T-cell (primary cell): ENCODE results near the gene TTYH2. TPM values are rescaled to one million over a fixed set of nuclear protein-coding genes. Genes with fewer than 3 reads are reported as not detected.

Experiments used
- ATAC-seq, 4 experiments: fragments of 200-7000 bp in 3 of 4; fragments of 150-1000 bp in 1 of 4; cut with Tn5 transposase; replicated peaks in 1 of 4; 1 replicate in 3 of 4; 2 replicates in 1 of 4; pipeline ENCODE4 v1.10.0; 2021; ENCODE audit warnings: moderate library complexity in 3 of 4, mild to moderate bottlenecking in 2 of 4, moderate number of reproducible peaks in 1 of 4
- CTCF ChIA-PET, 2 donors: fragments of 300-600 bp; sonication (Branson Sonifier 250); formaldehyde crosslinking; loops; one replicate each; lab custom pipeline; 2022; ENCODE audit warnings: antibody characterized with exemption in 2 of 2; lab: Charles Lee
- POLR2A ChIA-PET, 2 donors: fragments of 300-600 bp; sonication (Branson Sonifier 250); formaldehyde crosslinking; loops; one replicate each; lab custom pipeline; 2022; ENCODE audit warnings: antibody characterized with exemption in 2 of 2; lab: Charles Lee
- DNase-seq, 35 experiments: peaks; one replicate each; pipeline versions ENCODE4 v3.0.0 to v3.0.0-alpha.2; 2013 to 2023
- H3K27ac ChIP-seq: one replicate; pipeline ENCODE4 v1.5.1; 2013; ENCODE audit warnings: low read length
- H3K27me3 ChIP-seq, 2 experiments: replicated peaks in 1 of 2; 1 replicate in 1 of 2; 2 replicates in 1 of 2; pipeline versions ENCODE4 v1.6.1 to v1.7.0; 2013; ENCODE audit warnings: low read length in 1 of 2, mixed read lengths in 1 of 2; ENCODE audit not compliant: control insufficient read depth in 2 of 2, insufficient read depth in 2 of 2; ENCODE audit errors: extremely low read depth in 1 of 2
- H3K36me3 ChIP-seq, 2 donors: 1 replicate in 1 of 2; 2 replicates in 1 of 2; pipeline versions ENCODE4 v1.6.1 to v1.7.0; 2013; ENCODE audit warnings: low read length in 1 of 2; ENCODE audit not compliant: control insufficient read depth in 2 of 2, insufficient read depth in 1 of 2; ENCODE audit errors: extremely low read depth in 1 of 2
- H3K4me1 ChIP-seq, 2 experiments: 1 replicate in 1 of 2; 2 replicates in 1 of 2; pipeline versions ENCODE4 v1.6.1 to v1.7.0; 2013; ENCODE audit warnings: low read length in 2 of 2, mixed read lengths in 1 of 2; ENCODE audit not compliant: insufficient read depth in 2 of 2, control insufficient read depth in 1 of 2; ENCODE audit errors: extremely low read depth in 1 of 2
- H3K4me3 ChIP-seq, 2 donors: 1 replicate in 1 of 2; 2 replicates in 1 of 2; pipeline versions ENCODE4 v1.5.1 to v1.7.0; 2013; ENCODE audit warnings: mild to moderate bottlenecking in 2 of 2, low read length in 1 of 2, moderate library complexity in 1 of 2; ENCODE audit not compliant: control insufficient read depth in 1 of 2; ENCODE audit errors: extremely low read depth in 1 of 2
- H3K9me3 ChIP-seq: 2 replicates; pipeline ENCODE4 v1.7.0; 2013
- H3K27ac Mint-ChIP-seq, 2 donors: one replicate each; pipeline ENCODE4 v1.8.0; 2020 to 2021; ENCODE audit warnings: mild to moderate bottlenecking in 2 of 2, mixed read lengths in 2 of 2
- H3K27me3 Mint-ChIP-seq, 2 donors: one replicate each; pipeline ENCODE4 v1.8.0; 2021 to 2022; ENCODE audit warnings: mixed read lengths in 2 of 2
- H3K36me3 Mint-ChIP-seq: one replicate; pipeline ENCODE4 v1.8.0; 2021; ENCODE audit warnings: mixed read lengths
- H3K4me1 Mint-ChIP-seq, 3 donors: one replicate each; pipeline ENCODE4 v1.8.0; 2020 to 2022; ENCODE audit warnings: mixed read lengths in 3 of 3, mild to moderate bottlenecking in 1 of 3
- H3K4me3 Mint-ChIP-seq, 3 donors: one replicate each; pipeline ENCODE4 v1.8.0; 2020 to 2022; ENCODE audit warnings: mild to moderate bottlenecking in 3 of 3, mixed read lengths in 3 of 3, moderate library complexity in 3 of 3
- H3K9me3 Mint-ChIP-seq, 3 donors: one replicate each; pipeline ENCODE4 v1.8.0; 2020 to 2022; ENCODE audit warnings: mixed read lengths in 3 of 3
- WGBS: methylation state at CpG from one replicate; pipeline ENCODE4 v1.1.5; 2013; ENCODE audit warnings: missing lambda C conversion rate; ENCODE audit not compliant: insufficient coverage; 5-methylcytosine and 5-hydroxymethylcytosine counted together
- total RNA-seq, 35 experiments: library from RNA in 6 of 35; stranded (reverse) in 6 of 35; fragments of 120-200 nt in 1 of 35; gene quantifications; one replicate each; pipeline versions ENCODE4 v1.2.1 to v1.2.4 and lab custom pipeline; 2013 to 2026

TTYH2 gene
- total RNA-seq, 5 donors from 2014 or later (not counting 1 experiment from before 2014, with no cell fraction given) = 10.0 to 21.7 (median 16.0) TPM

DNA sequence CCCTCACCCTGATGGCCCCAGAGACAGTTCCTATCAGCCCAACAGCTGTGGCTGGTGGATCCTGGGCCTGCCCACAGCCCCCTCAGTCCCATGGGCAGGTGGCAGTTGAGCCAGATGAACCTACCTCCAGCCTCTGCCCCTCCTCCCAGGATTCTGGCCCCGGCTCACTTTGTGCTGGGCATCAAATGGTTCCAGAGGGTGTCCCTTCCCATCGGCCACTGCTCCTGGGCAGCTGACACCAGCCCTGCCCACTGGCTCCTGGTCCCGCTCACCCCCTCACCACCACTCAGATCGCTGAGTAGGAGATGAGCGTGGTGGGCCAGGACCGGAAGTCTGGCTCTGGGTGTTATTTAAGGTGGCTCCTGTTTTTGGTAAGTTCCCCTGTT is 2.0 kb downstream of the TTYH2 start:
- Mint-ChIP-seq H3K4me1 (peaks cover 41 to 54% (median 43%) of the 10 kb centered on the region in 3 donors), H3K27me3 (no peaks in the 10 kb centered on the region), H3K27ac (no peak overlapping the region), H3K9me3 (no peaks in the 10 kb centered on the region), H3K36me3 (peaks cover 16% of the 10 kb centered on the region), H3K4me3 (peak overlapping the region; percentile 45 to 95 (median 80))
- H3K4me3 ChIP-seq = no peak overlapping the region
- peak in 1 of 35 experiments; percentile 23 for DNase-seq
- ChIA-PET POLR2A (no interaction called here), CTCF (no interaction called here)
- peaks cover 0 to under 1% of the 10 kb centered on the region in 2 donors for H3K36me3 ChIP-seq
- H3K27me3 ChIP-seq = peaks cover 0 to 16% of the 10 kb centered on the region in 2 experiments
- no CpG with 5 or more reads among the region's 6 CpGs for WGBS
- no peaks in the 10 kb centered on the region for H3K9me3 ChIP-seq
- no peak overlapping the region for H3K27ac ChIP-seq
- H3K4me1 ChIP-seq = peaks cover 0 to 58% of the 10 kb centered on the region in 2 experiments
- no peak for ATAC-seq

DNA sequence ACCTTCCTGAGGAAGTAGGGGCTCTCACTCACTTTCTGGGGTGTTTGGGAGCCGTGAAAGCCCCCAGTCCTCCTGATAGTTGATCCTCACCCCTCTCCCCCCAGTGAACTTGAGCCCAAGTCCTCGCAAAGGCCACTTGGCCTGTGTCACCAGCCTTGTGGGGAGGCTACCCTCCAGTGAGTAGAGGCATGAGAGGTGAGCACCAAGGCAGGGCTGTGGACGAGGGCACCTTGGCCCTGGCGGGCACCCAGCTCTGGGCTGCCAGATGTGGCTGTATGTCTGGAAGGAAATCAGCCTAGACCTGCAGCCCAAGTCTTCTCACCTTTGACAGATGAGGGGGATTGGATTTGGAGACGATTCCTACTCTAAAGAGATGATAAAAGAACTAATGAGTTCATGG is 3.1 kb downstream of the TTYH2 start:
- ChIA-PET CTCF (no interaction called here), POLR2A (no interaction called here)
- Mint-ChIP-seq H3K27ac (no peak overlapping the region), H3K9me3 (no peaks in the 10 kb centered on the region), H3K27me3 (no peaks in the 10 kb centered on the region), H3K4me1 (peaks cover 34 to 43% (median 36%) of the 10 kb centered on the region in 3 donors), H3K4me3 (no peak overlapping the region), H3K36me3 (peaks cover 13% of the 10 kb centered on the region)
- Histone ChIP-seq H3K27me3 (peaks cover 0 to 16% of the 10 kb centered on the region in 2 experiments), H3K9me3 (no peaks in the 10 kb centered on the region), H3K27ac (no peak overlapping the region), H3K4me1 (peaks cover 0 to 46% of the 10 kb centered on the region in 2 experiments), H3K36me3 (no peaks in the 10 kb centered on the region), H3K4me3 (no peak overlapping the region)
- DNase-seq (no peak), ATAC-seq (no peak)
- WGBS = 90% methylated on average over 2 of the region's 5 CpGs

DNA sequence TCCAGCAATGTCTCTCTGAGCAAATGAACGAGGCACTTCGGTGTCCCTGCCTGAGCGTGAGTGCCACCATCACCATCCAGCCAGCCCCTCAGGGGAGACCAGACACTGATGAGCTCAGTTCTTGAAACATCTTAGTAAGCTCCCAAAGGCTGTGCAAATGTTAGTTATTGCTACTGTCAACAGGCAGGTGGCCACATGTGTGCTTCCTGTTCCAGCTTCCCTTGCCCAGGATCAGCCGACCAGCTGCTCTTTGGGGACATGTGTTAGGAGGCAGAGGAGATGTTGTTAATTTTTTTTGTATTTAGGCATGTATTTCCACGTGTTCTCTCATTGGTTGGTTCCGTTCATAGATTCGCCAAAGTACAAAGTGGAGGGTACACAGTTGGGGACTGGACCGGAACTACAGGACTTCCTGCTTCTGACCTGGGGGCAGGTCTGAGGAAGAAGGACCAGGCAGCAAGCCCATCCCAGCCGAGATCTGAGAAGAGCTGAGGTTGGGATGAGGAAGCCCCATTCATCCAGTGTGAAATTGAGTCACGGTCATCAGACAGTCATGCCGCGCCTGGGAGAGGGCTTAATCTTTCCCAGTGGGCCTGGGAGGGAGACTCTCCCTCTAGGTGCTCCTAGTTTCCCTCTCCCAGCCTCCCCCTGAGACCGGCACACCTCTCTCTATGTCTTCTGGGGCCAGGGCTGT is 3.8 kb downstream of the TTYH2 start:
- Mint-ChIP-seq H3K27ac (no peak overlapping the region), H3K4me3 (no peak overlapping the region), H3K27me3 (no peaks in the 10 kb centered on the region), H3K9me3 (no peaks in the 10 kb centered on the region), H3K4me1 (peaks cover 28 to 37% (median 30%) of the 10 kb centered on the region in 3 donors), H3K36me3 (peaks cover 13% of the 10 kb centered on the region)
- CTCF ChIA-PET = no interaction called here
- H3K27me3 ChIP-seq = peaks cover 0 to 16% of the 10 kb centered on the region in 2 experiments
- H3K4me1 ChIP-seq = peaks cover 0 to 39% of the 10 kb centered on the region in 2 experiments
- peaks cover 0 to 2% of the 10 kb centered on the region in 2 donors for H3K36me3 ChIP-seq
- ATAC-seq = no peak
- H3K9me3 ChIP-seq = no peaks in the 10 kb centered on the region
- no peak overlapping the region for H3K27ac ChIP-seq
- H3K4me3 ChIP-seq = no peak overlapping the region
- WGBS = 74% methylated on average over 9 of the region's 13 CpGs
- DNase-seq = no peak
- POLR2A ChIA-PET = no interaction called here

DNA sequence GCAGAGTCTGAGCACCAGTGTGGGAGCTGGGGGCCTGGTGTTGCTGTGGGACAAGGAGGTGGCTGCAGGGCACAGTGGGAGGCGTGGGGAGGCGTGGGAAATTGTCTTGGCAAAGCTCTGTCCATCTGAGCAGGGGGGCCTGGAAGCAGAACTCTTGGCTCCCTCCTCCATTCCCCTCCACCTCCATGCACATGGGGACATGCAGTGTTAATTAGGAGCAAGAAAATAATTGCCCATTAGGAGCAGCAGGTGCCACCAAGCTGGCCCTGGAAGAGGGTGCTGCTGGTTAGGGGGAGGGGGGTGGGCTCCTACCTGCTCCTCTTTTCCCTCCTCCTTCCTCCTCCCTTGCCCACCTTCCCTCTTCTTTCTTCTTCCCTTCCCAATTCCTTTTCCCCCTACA is 4.5 kb downstream of the TTYH2 start:
- H3K27ac Mint-ChIP-seq = no peak overlapping the region
- POLR2A ChIA-PET = no interaction called here
- WGBS = no CpG with 5 or more reads among the region's 2 CpGs

DNA sequence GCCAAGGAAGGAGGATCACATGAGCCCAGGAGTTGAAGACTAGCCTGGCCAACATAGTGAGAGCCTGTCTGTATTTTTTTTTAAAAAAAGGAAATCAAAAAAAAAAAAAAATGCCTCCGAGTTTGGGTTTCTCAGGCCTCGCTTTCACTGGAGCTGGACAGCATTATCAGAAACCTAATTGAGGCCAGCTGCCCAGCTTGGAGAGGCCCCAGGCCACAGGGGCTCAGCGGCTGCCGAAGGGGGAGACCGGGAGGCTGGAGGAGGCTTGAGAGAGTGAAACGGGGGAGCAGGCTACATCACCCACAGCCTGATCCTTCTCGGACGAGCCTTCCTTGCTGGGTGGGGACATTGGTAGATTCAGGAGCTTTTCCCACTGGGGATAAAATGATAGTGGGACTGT is 5.1 kb downstream of the TTYH2 start:
- Mint-ChIP-seq H3K4me1 (peaks cover 17 to 26% (median 18%) of the 10 kb centered on the region in 3 donors), H3K4me3 (no peak overlapping the region), H3K27me3 (no peaks in the 10 kb centered on the region), H3K36me3 (peaks cover 18% of the 10 kb centered on the region), H3K27ac (no peak overlapping the region), H3K9me3 (no peaks in the 10 kb centered on the region)
- CTCF ChIA-PET = no interaction called here
- no peak for DNase-seq
- Histone ChIP-seq H3K9me3 (no peaks in the 10 kb centered on the region), H3K27me3 (peaks cover 0 to 16% of the 10 kb centered on the region in 2 experiments), H3K27ac (no peak overlapping the region), H3K4me3 (no peak overlapping the region), H3K36me3 (peaks cover 0 to 8% of the 10 kb centered on the region in 2 donors), H3K4me1 (peaks cover 0 to 29% of the 10 kb centered on the region in 2 experiments)
- no peak for ATAC-seq
- POLR2A ChIA-PET = no interaction called here
- WGBS = 84% methylated on average over 7 of the region's 8 CpGs

More for the DNA sequence above, 4.5 kb downstream of the TTYH2 start:
- peaks cover 21 to 30% (median 22%) of the 10 kb centered on the region in 3 donors for H3K4me1 Mint-ChIP-seq
- no peaks in the 10 kb centered on the region for H3K27me3 Mint-ChIP-seq
- Histone ChIP-seq H3K36me3 (peaks cover 0 to 8% of the 10 kb centered on the region in 2 donors), H3K4me3 (no peak overlapping the region), H3K4me1 (peaks cover 0 to 32% of the 10 kb centered on the region in 2 experiments), H3K27me3 (peaks cover 0 to 16% of the 10 kb centered on the region in 2 experiments), H3K27ac (no peak overlapping the region), H3K9me3 (no peaks in the 10 kb centered on the region)
- no peak for DNase-seq
- CTCF ChIA-PET = no interaction called here
- no peak overlapping the region for H3K4me3 Mint-ChIP-seq
- no peaks in the 10 kb centered on the region for H3K9me3 Mint-ChIP-seq
- ATAC-seq = no peak
- peaks cover 18% of the 10 kb centered on the region for H3K36me3 Mint-ChIP-seq

DNA sequence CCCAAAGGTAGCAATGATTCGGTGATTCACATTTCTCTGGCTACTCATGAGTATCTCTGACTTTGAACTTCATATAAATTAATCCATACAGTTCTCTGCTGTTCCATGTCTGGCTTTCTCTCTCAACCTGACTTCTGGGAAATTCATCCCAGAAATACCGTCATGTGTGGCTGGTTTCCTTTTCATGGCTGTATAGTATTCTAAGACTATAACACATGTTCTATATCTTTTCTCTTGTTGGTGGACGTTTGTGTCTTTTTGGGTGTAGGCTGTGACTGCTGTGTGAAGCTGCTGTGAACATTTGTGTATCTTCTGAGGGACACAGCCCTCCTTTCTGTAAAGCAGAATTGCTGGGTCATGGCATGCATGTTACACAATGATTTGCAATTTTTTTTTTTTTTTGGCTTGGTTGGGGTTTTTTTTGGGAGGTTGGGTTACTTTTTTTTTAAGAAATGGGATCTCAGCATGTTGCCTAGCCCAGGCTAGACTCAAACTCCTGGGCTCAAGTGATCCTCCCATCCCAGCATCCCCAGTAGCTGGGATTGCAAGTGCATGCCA is 6.3 kb downstream of the TTYH2 start:
- Histone ChIP-seq H3K27me3 (peaks cover 0 to 9% of the 10 kb centered on the region in 2 experiments), H3K9me3 (no peaks in the 10 kb centered on the region), H3K4me3 (no peak overlapping the region), H3K27ac (no peak overlapping the region), H3K4me1 (peaks cover 0 to 16% of the 10 kb centered on the region in 2 experiments), H3K36me3 (peaks cover 0 to 18% of the 10 kb centered on the region in 2 donors)
- Mint-ChIP-seq H3K27me3 (no peaks in the 10 kb centered on the region), H3K9me3 (no peaks in the 10 kb centered on the region), H3K4me3 (no peak overlapping the region), H3K4me1 (peaks cover 5 to 17% (median 10%) of the 10 kb centered on the region in 3 donors), H3K36me3 (peaks cover 28% of the 10 kb centered on the region), H3K27ac (no peak overlapping the region)
- no peak for ATAC-seq
- CTCF ChIA-PET = no interaction called here
- POLR2A ChIA-PET = no interaction called here
- WGBS = 100% methylated on average over 1 of the region's 3 CpGs
- DNase-seq = no peak
